ELR (cell line): Measurements from ENCODE around the gene LARP1.
"Not testable (repeated sequence)": the region's sequence is repeated elsewhere in the genome, so short reads cannot be mapped to it uniquely, and the experiment has no call there.

Experiments
- DNase-seq: peaks from one replicate; pipeline ENCODE4 v3.0.0-alpha.2; 2015; ENCODE audit warnings: low read depth

LARP1 gene

GRCh38 chr5:154735362-154735761 lies 19.8 kb upstream of the LARP1 start:
- not testable (repeated sequence) for DNase-seq

GRCh38 chr5:154736372-154736771 lies 18.8 kb upstream of the LARP1 start:
- DNase-seq, result not testable (repeated sequence)

GRCh38 chr5:154737667-154738320 lies 17.4 kb upstream of the LARP1 start:
- no peak for DNase-seq

GRCh38 chr5:154740483-154740882 lies 14.7 kb upstream of the LARP1 start:
- no peak for DNase-seq

- no peak for DNase-seq
Observed at GRCh38 chr5:154740957-154741356, 14.2 kb upstream of the LARP1 start.

GRCh38 chr5:154741415-154741814 lies 13.8 kb upstream of the LARP1 start:
- no peak for DNase-seq

GRCh38 chr5:154743812-154744211 lies 11.4 kb upstream of the LARP1 start:
- no peak for DNase-seq

- DNase-seq, result no peak
Observed at GRCh38 chr5:154745349-154745748, 9.8 kb upstream of the LARP1 start.

- DNase-seq, result no peak
Observed at GRCh38 chr5:154749491-154749890, 5.7 kb upstream of the LARP1 start.

GRCh38 chr5:154750641-154751040 lies 4.5 kb upstream of the LARP1 start:
- DNase-seq, result not testable (repeated sequence)

GRCh38 chr5:154751854-154752253 lies 3.3 kb upstream of the LARP1 start:
- DNase-seq, result no peak

- DNase-seq, result peak; percentile 69
Observed at GRCh38 chr5:154753792-154754191, 1.4 kb upstream of the LARP1 start.

GRCh38 chr5:154754460-154755360 lies 467 bp upstream of the LARP1 start:
- DNase-seq, result peak; percentile 100

- DNase-seq, result peak; percentile 50
Observed at GRCh38 chr5:154756009-154756867, 1.1 kb downstream of the LARP1 start.

GRCh38 chr5:154756868-154757813 lies 2.0 kb downstream of the LARP1 start:
- peak; percentile 57 for DNase-seq

GRCh38 chr5:154757814-154758406 lies 2.7 kb downstream of the LARP1 start:
- DNase-seq, result peak; percentile 53

GRCh38 chr5:154758493-154758892 lies 3.3 kb downstream of the LARP1 start:
- DNase-seq, result no peak

GRCh38 chr5:154758977-154759376 lies 3.8 kb downstream of the LARP1 start:
- no peak for DNase-seq

GRCh38 chr5:154759868-154760267 lies 4.7 kb downstream of the LARP1 start:
- DNase-seq, result not testable (repeated sequence)

GRCh38 chr5:154761046-154761736 lies 6.0 kb downstream of the LARP1 start:
- no peak for DNase-seq
